CD4-positive, alpha-beta T cell treated with Interleukin-1 beta for 1 hour (primary cell): Measurements from ENCODE around the gene SHISA4.

Source experiments
- DNase-seq, 2 donors: peaks; one replicate each; pipeline ENCODE4 v3.0.0-alpha.2; 2020 to 2022

Gene SHISA4

DNA sequence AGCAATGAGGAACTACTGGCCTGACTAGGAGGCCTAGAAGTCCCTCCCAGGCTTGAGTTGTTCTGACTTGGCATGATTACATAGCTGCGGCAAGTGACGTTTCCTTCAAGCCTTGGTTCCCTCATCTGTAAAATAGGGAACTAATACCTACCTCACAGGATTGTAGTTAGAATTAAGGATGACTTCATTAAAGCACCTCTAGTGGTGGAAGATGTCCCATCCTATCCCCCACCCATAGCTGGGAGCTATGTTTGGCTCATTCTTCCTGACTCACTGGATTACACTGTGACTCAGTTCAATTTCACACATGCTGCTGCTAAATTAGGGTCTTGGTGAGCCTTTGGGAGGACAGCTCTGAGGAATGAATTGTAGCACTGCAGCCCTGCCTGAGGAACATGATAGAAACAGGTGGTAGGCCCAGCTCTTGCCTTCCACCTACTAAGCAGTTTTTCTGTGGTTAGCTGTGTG, 6.0 kb upstream of the SHISA4 start:
- peak in 1 of 2 donors; percentile 66 for DNase-seq

DNA sequence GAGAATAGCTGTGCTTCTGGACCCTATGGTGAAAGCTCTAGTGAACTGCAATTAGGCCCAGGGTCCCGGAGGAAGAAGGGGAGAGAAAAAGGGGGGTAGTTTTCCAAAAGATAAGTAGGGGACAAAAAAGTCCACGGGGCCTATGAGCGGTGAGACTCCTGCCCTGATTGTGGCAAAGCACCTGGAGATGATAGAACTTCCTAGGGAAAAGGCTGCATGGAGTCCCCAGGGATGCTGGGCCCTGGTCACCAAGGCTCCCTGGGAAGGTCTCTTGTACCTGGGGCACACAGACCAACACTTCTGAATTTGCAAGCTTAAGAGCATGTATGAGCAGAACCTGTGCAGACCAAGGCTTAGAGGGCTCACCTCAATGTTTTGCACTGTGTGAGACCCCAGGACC, 5.4 kb upstream of the SHISA4 start:
- no peak for DNase-seq

DNA sequence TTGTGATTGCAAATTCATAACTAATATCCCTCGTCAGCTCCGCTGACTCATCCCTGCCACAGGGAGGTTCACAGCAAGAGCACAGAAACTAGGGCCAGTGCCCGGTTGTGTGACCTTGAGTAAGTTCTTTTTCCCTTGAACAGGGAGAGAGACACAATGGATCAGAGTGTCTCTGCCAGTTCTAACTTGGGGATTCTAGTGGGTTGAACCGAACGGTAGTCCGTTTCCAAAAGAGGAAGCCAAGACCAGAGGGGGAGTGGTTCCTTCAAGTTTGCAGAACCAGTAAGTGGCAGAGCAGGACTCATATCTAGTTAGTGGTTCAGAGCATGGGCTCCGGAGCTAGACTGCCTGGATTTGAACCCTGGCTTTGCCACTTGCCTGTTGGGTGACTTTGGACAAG, 4.9 kb upstream of the SHISA4 start:
- DNase-seq = peak in 1 of 2 donors; percentile 9

DNA sequence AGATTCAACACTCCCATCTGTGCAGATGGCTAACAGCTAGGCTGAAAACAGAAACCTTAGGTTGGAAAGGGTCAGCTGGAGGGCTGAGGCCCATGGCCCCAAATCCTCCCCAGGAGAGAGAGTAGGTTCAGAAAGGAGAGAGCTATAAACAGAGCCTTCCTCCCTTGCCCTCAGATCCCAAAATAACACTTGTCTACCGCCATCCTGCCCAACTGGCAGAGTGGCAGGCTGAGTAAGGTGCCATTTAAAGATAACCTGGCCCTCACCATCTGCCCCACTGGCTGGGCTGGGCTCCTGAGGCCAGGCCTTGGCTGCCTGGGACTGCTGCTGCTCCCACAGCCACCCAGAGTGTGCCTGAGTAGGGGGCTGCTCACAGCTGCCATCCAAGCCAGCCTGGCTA, 4.3 kb upstream of the SHISA4 start:
- DNase-seq = no peak

DNA sequence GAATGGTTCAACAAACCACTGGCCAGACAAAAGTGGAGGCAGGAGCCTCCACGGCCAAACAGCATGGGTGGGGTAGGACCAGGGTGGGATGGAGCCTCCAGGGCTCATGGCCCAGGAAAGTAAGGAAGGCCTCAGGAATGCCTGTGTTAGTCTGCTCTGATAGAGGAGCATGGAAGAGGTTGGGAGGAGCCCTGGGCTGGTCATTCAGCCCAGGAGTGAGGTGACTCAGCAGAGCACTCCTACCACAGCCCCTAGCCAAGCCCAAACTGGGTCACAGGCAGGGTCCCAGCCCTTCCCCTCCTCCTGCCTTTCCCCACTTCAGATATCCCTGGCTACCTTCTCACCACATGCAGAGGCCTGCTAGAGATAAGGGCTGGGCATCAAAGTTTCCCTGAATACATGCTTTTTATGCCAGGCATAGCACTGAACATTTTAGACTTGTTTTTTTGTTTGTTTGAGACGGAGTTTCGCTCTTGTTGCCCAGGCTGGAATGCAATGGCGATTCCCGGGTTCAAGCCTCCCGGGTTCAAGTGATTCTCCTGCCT, 3.1 kb upstream of the SHISA4 start:
- DNase-seq = no peak

- DNase-seq = no peak
These were observed 2.4 kb upstream of the SHISA4 start for GRCh38 chr1:201886103-201886885.

DNA sequence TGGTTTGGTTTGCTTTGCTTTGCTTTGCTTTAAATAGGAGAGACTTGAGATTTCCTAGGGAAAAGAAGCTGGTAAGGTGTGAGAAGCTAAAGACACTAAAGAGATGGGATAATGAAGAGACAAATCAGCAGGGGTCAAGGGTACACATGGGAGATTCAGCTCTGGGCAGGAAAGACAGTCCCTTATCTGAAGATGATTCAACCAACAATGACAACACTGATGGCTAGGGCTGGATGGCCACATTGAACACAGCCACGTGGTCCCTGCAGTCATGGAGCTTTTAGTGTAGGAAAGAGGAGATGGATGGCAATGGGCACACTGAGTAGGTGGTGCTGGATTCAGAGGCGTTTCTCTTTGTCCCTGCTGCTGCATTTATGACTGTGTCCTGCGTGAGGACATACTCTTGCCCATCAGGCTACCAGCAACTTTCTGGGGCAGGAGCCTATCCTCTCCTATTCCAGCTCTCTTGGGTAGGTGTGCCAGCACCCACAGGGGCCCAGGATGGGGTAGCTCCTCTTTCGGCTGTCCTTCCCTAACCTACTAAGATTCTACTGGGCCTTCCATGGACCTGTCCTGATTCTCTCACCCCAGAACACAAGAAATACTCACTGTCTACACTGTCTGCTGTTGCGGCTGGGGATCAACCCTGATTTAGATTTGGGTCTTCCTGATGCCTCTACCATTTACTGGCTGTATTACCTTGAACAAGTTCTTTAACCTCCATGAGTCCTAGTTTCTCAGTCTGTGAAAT, 1.4 kb upstream of the SHISA4 start:
- no peak for DNase-seq

- DNase-seq = no peak
These were observed 631 bp downstream of the SHISA4 start for GRCh38 chr1:201889090-201889968.

GRCh38 chr1:201890223-201890622, 1.5 kb downstream of the SHISA4 start:
- no peak for DNase-seq

- DNase-seq = no peak
These were observed 2.2 kb downstream of the SHISA4 start for GRCh38 chr1:201890806-201891450.

DNA sequence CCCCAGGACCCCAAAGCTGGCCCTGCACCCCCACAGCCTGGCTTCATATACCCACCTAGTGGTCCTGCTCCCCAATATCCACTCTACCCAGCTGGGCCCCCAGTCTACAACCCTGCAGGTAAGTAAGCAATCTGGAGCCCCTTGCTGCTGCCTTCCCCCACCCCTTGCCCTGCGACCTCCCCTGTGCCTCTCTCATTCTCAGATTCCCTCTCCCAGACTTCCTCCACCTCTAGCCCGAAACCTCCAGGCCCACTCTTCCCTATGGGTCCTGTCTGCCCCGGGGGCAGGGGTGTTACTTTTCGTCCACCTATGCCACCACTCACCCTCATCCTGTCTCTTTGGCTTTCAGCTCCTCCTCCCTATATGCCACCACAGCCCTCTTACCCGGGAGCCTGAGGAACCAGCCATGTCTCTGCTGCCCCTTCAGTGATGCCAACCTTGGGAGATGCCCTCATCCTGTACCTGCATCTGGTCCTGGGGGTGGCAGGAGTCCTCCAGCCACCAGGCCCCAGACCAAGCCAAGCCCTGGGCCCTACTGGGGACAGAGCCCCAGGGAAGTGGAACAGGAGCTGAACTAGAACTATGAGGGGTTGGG, 2.9 kb downstream of the SHISA4 start:
- DNase-seq = no peak

GRCh38 chr1:201892211-201892610, 3.5 kb downstream of the SHISA4 start:
- no peak for DNase-seq

DNA sequence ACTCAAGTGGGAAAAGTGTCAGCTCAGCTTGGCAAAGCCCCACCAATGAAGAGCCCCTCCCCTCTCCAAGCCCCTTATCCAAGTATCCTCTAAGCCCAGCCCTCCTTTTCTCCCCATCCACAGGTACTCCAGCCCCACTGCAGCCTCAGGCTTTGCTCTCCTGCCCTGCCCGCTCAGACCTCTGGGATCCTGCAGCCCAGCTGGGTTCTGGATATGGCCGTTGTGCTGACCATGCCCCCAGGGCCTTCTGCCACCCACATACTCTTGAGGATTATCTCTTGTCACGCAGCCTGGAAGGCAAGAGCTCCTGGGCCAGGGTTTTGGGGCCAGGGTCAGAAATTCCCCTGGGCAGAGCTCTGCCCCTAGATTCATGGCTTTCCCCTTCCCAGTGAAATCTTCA, 4.7 kb downstream of the SHISA4 start:
- no peak for DNase-seq

DNA sequence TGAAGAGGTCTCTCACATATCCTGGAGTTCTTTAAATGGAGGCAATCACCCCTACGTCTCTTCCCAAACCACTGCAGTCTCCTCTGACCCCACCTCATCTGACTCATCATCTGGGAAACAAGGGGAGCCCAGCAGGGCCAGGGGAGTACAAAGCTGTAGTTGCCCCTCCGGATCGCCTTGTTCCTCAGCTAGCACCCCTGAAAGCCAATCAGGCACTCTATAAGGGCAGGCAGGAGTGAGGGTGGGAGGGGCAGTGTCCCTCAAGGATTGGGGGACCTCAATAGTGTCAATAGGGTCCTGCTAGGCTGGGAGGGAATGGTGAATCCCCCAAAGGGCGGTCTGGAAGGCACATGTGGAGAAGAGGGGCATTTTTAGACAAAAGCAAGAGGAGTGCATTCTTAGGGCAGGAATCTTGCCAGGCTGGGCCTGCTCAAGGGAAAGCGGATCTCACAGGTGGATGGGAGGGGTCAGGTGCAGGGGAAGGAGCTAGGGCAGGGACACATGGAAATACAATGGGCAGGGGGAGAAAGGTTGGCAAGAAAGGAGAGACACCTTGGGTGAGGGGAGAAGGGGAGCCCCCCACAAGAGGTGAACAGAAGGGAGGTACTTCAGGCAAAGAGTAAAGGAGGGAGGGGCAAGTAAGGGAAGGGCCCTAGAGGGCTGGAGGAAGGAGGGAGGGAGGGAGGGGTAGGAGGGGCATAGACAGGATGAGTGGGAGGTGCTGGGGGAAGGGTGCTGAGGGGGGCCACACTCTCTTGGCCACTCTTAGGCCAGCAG, 5.8 kb downstream of the SHISA4 start:
- no peak for DNase-seq

DNA sequence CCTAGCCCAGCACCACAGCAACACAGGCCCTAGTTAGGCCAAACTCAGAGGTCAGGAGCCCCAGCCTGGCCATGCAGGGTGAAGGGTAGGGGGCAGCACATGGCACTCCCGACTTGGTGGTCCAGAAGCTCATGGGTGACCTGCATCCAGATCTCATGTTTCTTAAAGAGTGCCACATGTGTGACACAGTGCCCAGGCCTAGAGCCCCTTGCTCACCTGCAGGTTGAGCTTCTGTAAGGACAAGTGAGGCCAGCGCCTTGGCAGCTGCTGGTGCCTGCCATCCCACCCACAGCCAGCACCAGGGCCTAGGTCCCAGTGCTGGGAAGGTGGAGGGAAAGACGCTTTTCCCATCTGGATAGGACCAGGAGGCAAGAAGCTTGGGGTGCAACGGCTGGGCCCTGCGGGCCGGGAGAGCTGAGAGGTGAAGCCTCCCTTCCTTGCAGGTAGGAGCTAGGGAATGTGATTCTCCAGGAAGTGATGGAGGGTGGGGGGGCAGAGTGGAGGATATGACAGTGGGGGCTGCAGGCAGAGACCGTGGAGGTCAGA, 6.5 kb downstream of the SHISA4 start:
- DNase-seq = no peak

GRCh38 chr1:201895913-201896807, 7.5 kb downstream of the SHISA4 start:
- DNase-seq = peak; percentile 80 to 82

DNA sequence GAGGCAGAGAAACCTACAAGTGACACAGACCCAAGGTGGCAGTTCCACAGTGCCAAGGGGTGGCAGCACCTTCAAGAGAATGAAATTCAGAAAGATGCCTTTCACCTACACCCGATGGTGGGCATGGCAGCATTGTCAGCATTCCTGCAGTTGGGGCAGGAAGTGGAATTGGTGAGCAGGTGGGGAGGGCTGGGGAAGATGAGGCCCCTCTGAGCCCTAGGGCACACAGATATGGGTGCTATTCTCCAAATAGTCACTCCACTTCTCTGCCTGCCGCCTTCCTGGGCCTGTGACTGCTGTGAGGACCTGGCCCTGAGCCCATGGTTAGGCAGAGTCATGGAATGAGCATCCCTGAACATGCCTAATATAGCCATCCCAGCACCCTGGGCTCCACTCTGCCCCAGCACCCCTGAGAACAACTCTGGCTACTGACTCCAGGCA, 8.3 kb downstream of the SHISA4 start:
- DNase-seq = no peak

DNA sequence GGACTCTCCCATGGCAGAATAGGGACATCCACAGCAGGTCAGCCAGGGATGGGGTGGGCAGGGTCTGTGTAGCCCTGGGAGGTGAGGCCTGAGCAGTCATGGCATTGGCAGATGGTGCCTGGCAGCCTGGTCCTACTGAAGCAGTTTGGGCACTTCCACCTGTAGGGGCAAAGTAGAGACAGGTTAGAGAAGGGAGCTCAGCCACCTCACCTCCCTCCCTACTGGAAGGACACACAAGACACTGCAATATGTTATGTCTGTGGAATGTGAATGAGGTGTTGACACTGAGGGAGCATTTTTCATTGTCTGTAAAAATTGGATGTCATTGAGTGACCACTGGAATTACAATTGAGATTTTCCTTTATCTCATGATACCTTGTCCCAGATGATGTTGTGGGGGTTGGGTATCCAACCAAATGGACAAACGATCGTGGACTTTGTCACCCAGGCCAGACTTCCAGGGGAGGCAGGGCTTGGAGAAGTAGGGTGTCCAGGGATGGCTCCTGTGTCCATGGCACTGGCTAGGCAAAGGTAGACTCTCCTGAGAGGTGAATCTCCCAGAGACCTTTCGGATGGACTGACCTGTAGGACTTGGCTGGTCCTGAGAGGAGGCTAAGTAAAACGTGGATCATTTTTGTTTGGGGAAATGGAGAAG, 9.7 kb downstream of the SHISA4 start:
- no peak for DNase-seq

DNA sequence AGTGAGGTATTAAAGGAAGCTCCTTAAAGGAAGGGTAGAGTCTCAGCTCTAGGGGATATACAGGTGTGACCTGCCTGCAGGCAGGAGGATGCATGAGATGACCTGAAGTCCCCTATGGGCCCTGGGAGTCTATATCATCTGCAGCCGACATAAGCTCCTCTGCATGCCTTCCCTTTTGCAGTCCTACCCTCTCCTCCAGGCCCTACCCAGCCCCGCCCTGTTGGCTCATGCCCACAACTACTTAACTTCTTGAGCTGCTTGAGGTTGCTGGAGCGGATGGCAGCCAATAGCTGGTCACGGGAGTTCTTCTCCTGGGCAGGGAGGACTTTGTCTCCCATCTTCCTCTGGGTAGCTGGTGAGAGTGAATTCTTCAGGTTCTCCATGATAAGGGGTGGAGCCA, 10.3 kb downstream of the SHISA4 start:
- DNase-seq = no peak
